T-helper 2 cell treated with Interferon-gamma antibody and Interleukin-4, amounts not matched to agents 5 μg/mL and 100 μg/mL, for 36 hours (primary cell): ENCODE data around the gene DNAJC5G.

Experiments
- DNase-seq: peaks from one replicate; pipeline ENCODE4 v3.0.0; 2021; ENCODE audit warnings: low spot score
- H3K27ac Mint-ChIP-seq: one replicate; pipeline ENCODE4 v1.8.0; 2021; ENCODE audit warnings: mild to moderate bottlenecking, mixed read lengths
- H3K27me3 Mint-ChIP-seq: one replicate; pipeline ENCODE4 v1.8.0; 2021; ENCODE audit warnings: low read depth, mixed read lengths
- H3K36me3 Mint-ChIP-seq: one replicate; pipeline ENCODE4 v1.8.0; 2021; ENCODE audit warnings: low read depth, mixed read lengths
- H3K4me1 Mint-ChIP-seq: one replicate; pipeline ENCODE4 v1.8.0; 2021; ENCODE audit warnings: low read depth, mixed read lengths
- H3K4me3 Mint-ChIP-seq: one replicate; pipeline ENCODE4 v1.8.0; 2022; ENCODE audit warnings: mild to moderate bottlenecking, moderate library complexity, mixed read lengths
- H3K9me3 Mint-ChIP-seq: one replicate; pipeline ENCODE4 v1.8.0; 2021; ENCODE audit warnings: mixed read lengths

The DNAJC5G gene

GRCh38 chr2:27304488-27305240, 29.4 kb downstream of the DNAJC5G start:
- no peaks in the 10 kb centered on the region for H3K9me3 Mint-ChIP-seq

GRCh38 chr2:27305516-27305915, 30.3 kb downstream of the DNAJC5G start:
- Mint-ChIP-seq H3K4me1 (peaks cover 3% of the 10 kb centered on the region), H3K27me3 (peaks cover 21% of the 10 kb centered on the region), H3K9me3 (no peaks in the 10 kb centered on the region), H3K36me3 (peaks cover 9% of the 10 kb centered on the region), H3K27ac (no peak overlapping the region), H3K4me3 (no peak overlapping the region)
- no peak for DNase-seq

More at GRCh38 chr2:27304488-27305240, 29.4 kb downstream of the DNAJC5G start:
- H3K4me1 Mint-ChIP-seq: peaks cover 3% of the 10 kb centered on the region
- no peak overlapping the region for H3K4me3 Mint-ChIP-seq
- no peak overlapping the region for H3K27ac Mint-ChIP-seq
- peaks cover 21% of the 10 kb centered on the region for H3K27me3 Mint-ChIP-seq
- DNase-seq: no peak
- peaks cover 6% of the 10 kb centered on the region for H3K36me3 Mint-ChIP-seq

GRCh38 chr2:27306136-27306535, 30.9 kb downstream of the DNAJC5G start:
- H3K4me1 Mint-ChIP-seq: peaks cover 3% of the 10 kb centered on the region
- peaks cover 10% of the 10 kb centered on the region for H3K36me3 Mint-ChIP-seq
- H3K27ac Mint-ChIP-seq: no peak overlapping the region
- no peaks in the 10 kb centered on the region for H3K9me3 Mint-ChIP-seq
- no peak overlapping the region for H3K4me3 Mint-ChIP-seq
- H3K27me3 Mint-ChIP-seq: peaks cover 21% of the 10 kb centered on the region
- DNase-seq: no peak

- H3K4me1 Mint-ChIP-seq: peaks cover 3% of the 10 kb centered on the region
- H3K36me3 Mint-ChIP-seq: peaks cover 10% of the 10 kb centered on the region
- H3K9me3 Mint-ChIP-seq: no peaks in the 10 kb centered on the region
- H3K27ac Mint-ChIP-seq: no peak overlapping the region
- H3K4me3 Mint-ChIP-seq: peak overlapping the region; percentile 29
- DNase-seq: no peak
- peaks cover 21% of the 10 kb centered on the region for H3K27me3 Mint-ChIP-seq
These were observed 31.5 kb downstream of the DNAJC5G start for GRCh38 chr2:27306573-27307286.

GRCh38 chr2:27307287-27307544, 32.0 kb downstream of the DNAJC5G start:
- Mint-ChIP-seq H3K27me3 (peaks cover 21% of the 10 kb centered on the region), H3K9me3 (no peaks in the 10 kb centered on the region), H3K36me3 (peaks cover 10% of the 10 kb centered on the region), H3K27ac (no peak overlapping the region), H3K4me3 (no peak overlapping the region), H3K4me1 (peaks cover 3% of the 10 kb centered on the region)
- DNase-seq: no peak

GRCh38 chr2:27307545-27308358, 32.5 kb downstream of the DNAJC5G start:
- Mint-ChIP-seq H3K27me3 (peaks cover 21% of the 10 kb centered on the region), H3K9me3 (no peaks in the 10 kb centered on the region), H3K36me3 (peaks cover 11% of the 10 kb centered on the region), H3K4me3 (no peak overlapping the region), H3K27ac (no peak overlapping the region), H3K4me1 (peaks cover 2% of the 10 kb centered on the region)
- no peak for DNase-seq

GRCh38 chr2:27308359-27308881, 33.2 kb downstream of the DNAJC5G start, which contains the start of gene UCN:
TSS of gene UCN (minus strand) at chr2:27308445. CDS start at chr2:27307895, 550 bp downstream.
- Mint-ChIP-seq H3K4me3 (no peak within 1 kb of the TSS), H3K27me3 (peaks cover 21% of the 10 kb centered on the region), H3K4me1 (peaks cover 3% of the 10 kb centered on the region), H3K9me3 (no peaks in the 10 kb centered on the region), H3K36me3 (peaks cover 11% of the 10 kb centered on the region), H3K27ac (no peak within 1 kb of the TSS)
- DNase-seq: no peak

GRCh38 chr2:27309651-27310050, 34.4 kb downstream of the DNAJC5G start:
- H3K4me1 Mint-ChIP-seq: peaks cover 3% of the 10 kb centered on the region
- H3K27ac Mint-ChIP-seq: no peak overlapping the region
- no peaks in the 10 kb centered on the region for H3K9me3 Mint-ChIP-seq
- no peak overlapping the region for H3K4me3 Mint-ChIP-seq
- peaks cover 11% of the 10 kb centered on the region for H3K36me3 Mint-ChIP-seq
- peaks cover 19% of the 10 kb centered on the region for H3K27me3 Mint-ChIP-seq
- DNase-seq: no peak

GRCh38 chr2:27312152-27312551, 36.9 kb downstream of the DNAJC5G start:
- Mint-ChIP-seq H3K27me3 (peaks cover 4% of the 10 kb centered on the region), H3K9me3 (no peaks in the 10 kb centered on the region), H3K27ac (no peak overlapping the region), H3K36me3 (peaks cover 11% of the 10 kb centered on the region), H3K4me3 (no peak overlapping the region), H3K4me1 (peaks cover 3% of the 10 kb centered on the region)
- no peak for DNase-seq

GRCh38 chr2:27313882-27314645, 38.8 kb downstream of the DNAJC5G start:
- peaks cover 8% of the 10 kb centered on the region for H3K36me3 Mint-ChIP-seq
- H3K9me3 Mint-ChIP-seq: no peaks in the 10 kb centered on the region
- peaks cover 3% of the 10 kb centered on the region for H3K4me1 Mint-ChIP-seq
- no peak overlapping the region for H3K4me3 Mint-ChIP-seq
- H3K27me3 Mint-ChIP-seq: no peaks in the 10 kb centered on the region
- H3K27ac Mint-ChIP-seq: no peak overlapping the region
- DNase-seq: no peak

GRCh38 chr2:27314709-27315108, 39.5 kb downstream of the DNAJC5G start:
- Mint-ChIP-seq H3K27ac (no peak overlapping the region), H3K4me3 (no peak overlapping the region), H3K36me3 (peaks cover 5% of the 10 kb centered on the region), H3K9me3 (no peaks in the 10 kb centered on the region), H3K4me1 (peaks cover 3% of the 10 kb centered on the region), H3K27me3 (no peaks in the 10 kb centered on the region)
- DNase-seq: no peak

- Mint-ChIP-seq H3K27ac (no peak overlapping the region), H3K9me3 (no peaks in the 10 kb centered on the region), H3K4me1 (peaks cover 3% of the 10 kb centered on the region), H3K27me3 (no peaks in the 10 kb centered on the region), H3K36me3 (peaks cover 3% of the 10 kb centered on the region), H3K4me3 (no peak overlapping the region)
- no peak for DNase-seq
These were observed 39.9 kb downstream of the DNAJC5G start for GRCh38 chr2:27315122-27315521.

GRCh38 chr2:27316655-27317412, 41.6 kb downstream of the DNAJC5G start:
- no peak overlapping the region for H3K27ac Mint-ChIP-seq
- H3K4me3 Mint-ChIP-seq: no peak overlapping the region
- H3K4me1 Mint-ChIP-seq: peaks cover 7% of the 10 kb centered on the region
- H3K36me3 Mint-ChIP-seq: peaks cover 2% of the 10 kb centered on the region
- DNase-seq: no peak
- no peaks in the 10 kb centered on the region for H3K9me3 Mint-ChIP-seq
- H3K27me3 Mint-ChIP-seq: no peaks in the 10 kb centered on the region
